OCI-LY7 (cell line): Measurements from ENCODE around the gene COLEC12. TPM values are rescaled to one million over a fixed set of nuclear protein-coding genes. Genes with fewer than 3 reads are reported as not detected.

ENCODE experiments used
- BruUV-seq: library from RNA; stranded (reverse); fragments of 400-500 nt; replicated peaks from 2 replicates; lab custom pipeline; 2021; lab: Mats Ljungman, UMichigan
- CTCF ChIA-PET: fragments of 300-600 bp; sonication (Branson Sonifier 250); formaldehyde crosslinking; loops from one replicate; lab custom pipeline; 2022; ENCODE audit warnings: antibody characterized with exemption; ENCODE audit not compliant: unreplicated experiment; lab: Charles Lee
- POLR2A ChIA-PET: fragments of 300-600 bp; sonication (Branson Sonifier 250); formaldehyde crosslinking; loops from one replicate; lab custom pipeline; 2022; ENCODE audit warnings: antibody characterized with exemption; lab: Charles Lee
- DNase-seq: peaks from one replicate; pipeline ENCODE4 v3.0.0-alpha.2; 2015; ENCODE audit warnings: low spot score
- H2AFZ ChIP-seq: fragments of 200-600 bp; sonication (generic), shearing (Covaris generic); 2 replicates; pipeline ENCODE4 v1.6.1; 2014; ENCODE audit warnings: mild to moderate bottlenecking, antibody characterized with exemption, low read length, moderate library complexity
- H3K27ac ChIP-seq: fragments of 200-600 bp; sonication (generic); 2 replicates; pipeline ENCODE4 v1.5.1; 2014; ENCODE audit warnings: mixed run types, low read depth, mild to moderate bottlenecking, moderate library complexity, low read length, inconsistent platforms; ENCODE audit not compliant: poor library complexity, severe bottlenecking
- H3K36me3 ChIP-seq: fragments of 200-600 bp; sonication (generic); 2 replicates; pipeline ENCODE4 v1.6.1; 2014; ENCODE audit warnings: mild to moderate bottlenecking, antibody characterized with exemption, low read length, moderate library complexity, mixed read lengths; ENCODE audit not compliant: insufficient read depth
- H3K4me1 ChIP-seq: fragments of 200-600 bp; sonication (generic); 2 replicates; pipeline ENCODE4 v1.5.1; 2014; ENCODE audit warnings: mild to moderate bottlenecking, low read length; ENCODE audit not compliant: insufficient read depth, poor library complexity, severe bottlenecking
- H3K4me2 ChIP-seq: fragments of 200-600 bp; sonication (generic); 2 replicates; pipeline ENCODE4 v1.6.1; 2014; ENCODE audit warnings: mild to moderate bottlenecking, low read length
- H3K4me3 ChIP-seq: fragments of 200-600 bp; sonication (generic); 2 replicates; pipeline ENCODE4 v1.5.1; 2014; ENCODE audit warnings: mild to moderate bottlenecking, low read depth, low read length; ENCODE audit not compliant: poor library complexity, severe bottlenecking
- H3K79me2 ChIP-seq: fragments of 200-600 bp; sonication (generic); 2 replicates; pipeline ENCODE4 v1.6.1; 2016; ENCODE audit warnings: low read depth, mild to moderate bottlenecking, low read length, moderate library complexity, mixed read lengths; ENCODE audit not compliant: insufficient read depth
- H3K9me2 ChIP-seq: fragments of 200-600 bp; sonication (generic); 2 replicates; pipeline ENCODE4 v1.6.1; 2016; ENCODE audit warnings: mild to moderate bottlenecking, low read length, mixed read lengths; ENCODE audit not compliant: insufficient read depth
- H3K9me3 ChIP-seq: fragments of 200-600 bp; sonication (generic); 2 replicates; pipeline ENCODE4 v1.6.1; 2014; ENCODE audit warnings: mild to moderate bottlenecking, mixed run types, low read length, mixed read lengths
- H4K20me1 ChIP-seq: fragments of 200-600 bp; sonication (generic); 2 replicates; pipeline ENCODE4 v1.6.1; 2014; ENCODE audit warnings: mild to moderate bottlenecking, antibody characterized with exemption, low read length, moderate library complexity, mixed read lengths; ENCODE audit not compliant: insufficient read depth
- CTCF ChIP-seq: fragments of 200-600 bp; sonication (generic); conservative IDR thresholded peaks from 2 replicates; pipeline ENCODE4 v1.5.1; 2014; ENCODE audit warnings: mild to moderate bottlenecking, antibody characterized with exemption, low read length, moderate library complexity, mixed read lengths
- EZH2phosphoT487 ChIP-seq: fragments of 200-600 bp; sonication (generic); IDR thresholded peaks from 2 replicates; pipeline ENCODE4 v1.6.1; 2018; ENCODE audit warnings: low read depth, borderline replicate concordance, mild to moderate bottlenecking, mixed run types, antibody characterized with exemption, low read length, moderate library complexity, mixed read lengths
- intact Hi-C: fragments of 100-400 bp; cut with micrococcal nuclease; formaldehyde crosslinking; loops from one replicate; pipeline ENCODE4 v1.10.0; 2022; ENCODE audit not compliant: unreplicated experiment
- total RNA-seq, 2 experiments: library from RNA; depleted of rRNA in 1 of 2; stranded (reverse); fragments of >200 nt in 1 of 2; shearing (Covaris generic) in 1 of 2; gene quantifications; 2 replicates each; pipeline ENCODE4 v1.2.3, GENCODE V29; 2014 to 2022

The COLEC12 gene
- total RNA-seq, 2 experiments from 2014 or later, result not detected

GRCh38 chr18:355678-356077 lies 144.8 kb downstream of the COLEC12 start:
- no peaks in the 10 kb centered on the region for H3K9me2 ChIP-seq
- no peaks in the 10 kb centered on the region for H3K36me3 ChIP-seq
- no TSS peak for BruUV-seq
- no peak for DNase-seq
- POLR2A ChIA-PET, result no interaction called here
- intact Hi-C loops, result no loop called here
- H3K27ac ChIP-seq, result no peak overlapping the region
- H2AFZ ChIP-seq, result no peak overlapping the region
- no peaks in the 10 kb centered on the region for H3K9me3 ChIP-seq
- no peak for TF ChIP-seq EZH2phosphoT487
- no peak for TF ChIP-seq CTCF
- CTCF ChIA-PET, result no interaction called here
- no peak overlapping the region for H3K4me3 ChIP-seq
- no peaks in the 10 kb centered on the region for H4K20me1 ChIP-seq
- H3K4me1 ChIP-seq, result no peaks in the 10 kb centered on the region
- no peak overlapping the region for H3K4me2 ChIP-seq
- H3K79me2 ChIP-seq, result no peaks in the 10 kb centered on the region

DNA sequence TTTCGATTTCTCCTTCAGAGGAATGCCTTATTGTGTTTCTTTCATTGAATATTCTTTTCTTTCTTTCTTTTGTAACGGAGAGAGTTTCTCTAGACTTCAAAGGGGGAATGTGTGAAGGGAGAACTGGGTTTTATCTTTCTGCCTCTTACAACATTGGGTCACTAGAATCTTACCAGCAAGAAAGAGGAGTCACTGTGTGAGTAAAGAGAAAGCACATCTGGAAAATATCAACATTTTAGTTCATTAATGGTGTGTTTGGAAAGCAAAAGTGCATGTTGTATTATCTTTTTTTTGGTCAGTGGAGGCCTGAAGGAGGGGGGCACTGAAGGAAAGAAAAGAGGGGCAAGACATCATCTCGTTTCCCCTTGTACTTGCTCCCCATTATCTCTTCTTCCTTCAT lies 146.0 kb downstream of the COLEC12 start:
- Histone ChIP-seq H3K79me2 (no peaks in the 10 kb centered on the region), H3K36me3 (no peaks in the 10 kb centered on the region), H3K9me3 (no peaks in the 10 kb centered on the region), H4K20me1 (no peaks in the 10 kb centered on the region), H3K27ac (no peak overlapping the region), H2AFZ (no peak overlapping the region), H3K4me2 (no peak overlapping the region), H3K4me1 (no peaks in the 10 kb centered on the region), H3K4me3 (no peak overlapping the region), H3K9me2 (no peaks in the 10 kb centered on the region)
- intact Hi-C loops, result no loop called here
- BruUV-seq, result no TSS peak
- ChIA-PET CTCF (no interaction called here), POLR2A (no interaction called here)
- no peak for TF ChIP-seq CTCF
- no peak for TF ChIP-seq EZH2phosphoT487
- DNase-seq, result no peak

DNA sequence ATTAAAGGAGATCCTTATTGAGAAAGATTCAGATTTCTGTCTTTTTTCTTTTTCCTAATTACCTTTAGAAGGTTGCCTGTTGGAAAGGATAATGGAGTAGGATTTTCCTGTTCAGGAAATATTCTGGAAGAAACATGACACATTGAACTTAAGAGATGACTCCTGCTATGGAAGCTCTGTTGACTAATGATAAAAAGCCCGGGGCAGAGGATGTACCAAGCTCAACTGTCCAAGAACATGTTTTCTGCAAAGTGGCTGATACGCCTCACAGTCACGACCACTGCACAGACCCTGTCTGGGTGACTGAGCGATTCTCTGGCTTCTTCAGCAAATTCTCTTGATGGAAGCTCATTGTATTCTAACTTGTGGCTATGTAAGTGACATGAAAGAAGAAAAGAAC lies 146.5 kb downstream of the COLEC12 start:
- DNase-seq, result no peak
- no peaks in the 10 kb centered on the region for H3K4me1 ChIP-seq
- TF ChIP-seq CTCF, result no peak
- no peak for TF ChIP-seq EZH2phosphoT487
- no peak overlapping the region for H3K27ac ChIP-seq
- no peak overlapping the region for H2AFZ ChIP-seq
- H3K4me2 ChIP-seq, result no peak overlapping the region
- no peaks in the 10 kb centered on the region for H4K20me1 ChIP-seq
- no peaks in the 10 kb centered on the region for H3K9me3 ChIP-seq
- POLR2A ChIA-PET, result interaction anchor here (0.5 kb wide), 1 partner anchor 129 kb away, joined by 3 read pairs; no protein-coding TSS in a partner anchor
- no TSS peak for BruUV-seq
- no peaks in the 10 kb centered on the region for H3K9me2 ChIP-seq
- no peaks in the 10 kb centered on the region for H3K79me2 ChIP-seq
- intact Hi-C loops, result no loop called here
- CTCF ChIA-PET, result no interaction called here
- no peak overlapping the region for H3K4me3 ChIP-seq
- no peaks in the 10 kb centered on the region for H3K36me3 ChIP-seq
